Stimulated activated CD4-positive, alpha-beta T cell treated with anti-CD3 and anti-CD28 coated beads, Interleukin-4, amount 100 ng/mL, for 24 hours (primary cell): ENCODE results near the gene PXMP4.
"Not testable (repeated sequence)": the region's sequence is repeated elsewhere in the genome, so short reads cannot be mapped to it uniquely, and the experiment has no call there.

Source experiments
- DNase-seq: peaks from one replicate; pipeline ENCODE4 v3.0.0-alpha.2; 2020

PXMP4 gene

GRCh38 chr20:33701629-33702450 is 18.3 kb downstream of the PXMP4 start:
- DNase-seq = no peak

DNA sequence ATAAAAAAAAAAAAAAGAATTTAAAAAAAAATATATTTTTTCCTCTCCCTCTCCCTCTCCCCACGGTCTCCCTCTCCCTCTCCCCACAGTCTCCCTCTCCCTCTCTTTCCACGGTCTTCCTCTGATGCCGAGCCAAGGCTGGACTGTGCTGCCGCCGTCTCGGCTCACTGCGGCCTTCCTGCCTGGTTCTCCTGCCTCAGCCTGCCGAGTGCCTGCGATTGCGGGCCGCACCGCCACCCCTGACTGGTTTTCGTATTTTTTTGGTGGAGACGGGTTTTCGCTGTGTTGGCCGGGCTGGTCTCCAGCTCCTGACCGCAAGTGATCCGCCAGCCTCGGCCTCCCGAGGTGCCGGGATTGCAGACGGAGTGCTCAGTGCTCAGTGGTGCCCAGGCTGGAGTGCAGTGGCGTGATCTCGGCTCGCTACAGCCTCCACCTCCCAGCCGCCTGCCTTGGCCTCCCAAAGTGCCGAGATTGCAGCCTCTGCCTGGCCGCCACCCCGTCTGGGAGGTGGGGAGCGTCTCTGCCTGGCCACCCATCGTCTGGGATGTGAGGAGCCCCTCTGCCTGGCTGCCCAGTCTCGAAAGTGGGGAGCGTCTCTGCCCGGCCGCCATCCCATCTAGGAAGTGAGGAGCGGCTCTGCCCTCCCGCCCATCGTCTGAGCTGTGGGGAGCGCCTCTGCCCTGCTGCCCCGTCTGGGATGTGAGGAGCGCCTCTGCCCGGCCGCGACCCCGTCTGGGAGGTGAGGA is 19.2 kb downstream of the PXMP4 start:
- not testable (repeated sequence) for DNase-seq

GRCh38 chr20:33698966-33699365 is 21.1 kb downstream of the PXMP4 start:
- not testable (repeated sequence) for DNase-seq

DNA sequence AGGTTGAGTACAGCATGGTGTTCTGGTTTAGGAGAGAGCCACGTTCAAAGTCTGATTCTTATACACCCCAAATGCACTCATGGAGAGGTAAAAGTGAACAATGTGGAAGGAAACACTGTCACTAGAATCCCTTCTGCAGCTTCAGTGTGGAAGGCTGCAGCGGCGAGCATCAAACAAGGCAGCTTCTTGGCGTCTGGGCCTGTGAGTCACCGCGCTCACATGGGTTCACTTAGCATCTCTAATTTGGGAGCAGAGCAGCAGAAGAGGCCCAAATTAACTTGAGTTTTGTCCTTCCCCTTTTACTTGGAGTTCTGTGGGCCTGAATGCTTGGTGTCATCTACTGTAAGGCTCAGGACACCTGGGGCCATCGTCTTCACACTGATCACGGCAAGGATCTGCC is 23.0 kb downstream of the PXMP4 start:
- no peak for DNase-seq

GRCh38 chr20:33696448-33696847 is 23.7 kb downstream of the PXMP4 start:
- DNase-seq = no peak

DNA sequence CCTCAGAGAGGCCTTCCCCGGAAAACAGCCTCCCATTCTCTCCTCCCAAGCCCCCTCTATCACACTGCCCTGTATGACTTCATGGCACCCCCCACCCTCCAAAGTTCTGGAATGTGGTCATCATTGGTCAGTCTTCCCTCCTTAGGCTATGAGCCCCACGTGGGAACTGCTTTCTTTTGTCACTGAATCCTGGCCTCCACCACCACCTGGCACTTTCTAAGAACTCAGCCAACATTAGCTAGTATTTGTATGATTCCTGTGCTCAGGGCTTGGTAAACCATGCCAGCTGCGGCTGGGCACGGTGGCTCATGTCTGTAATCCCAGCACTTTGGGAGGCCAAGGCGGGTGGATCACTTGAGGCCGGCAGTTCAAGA is 25.5 kb downstream of the PXMP4 start:
- no peak for DNase-seq

DNA sequence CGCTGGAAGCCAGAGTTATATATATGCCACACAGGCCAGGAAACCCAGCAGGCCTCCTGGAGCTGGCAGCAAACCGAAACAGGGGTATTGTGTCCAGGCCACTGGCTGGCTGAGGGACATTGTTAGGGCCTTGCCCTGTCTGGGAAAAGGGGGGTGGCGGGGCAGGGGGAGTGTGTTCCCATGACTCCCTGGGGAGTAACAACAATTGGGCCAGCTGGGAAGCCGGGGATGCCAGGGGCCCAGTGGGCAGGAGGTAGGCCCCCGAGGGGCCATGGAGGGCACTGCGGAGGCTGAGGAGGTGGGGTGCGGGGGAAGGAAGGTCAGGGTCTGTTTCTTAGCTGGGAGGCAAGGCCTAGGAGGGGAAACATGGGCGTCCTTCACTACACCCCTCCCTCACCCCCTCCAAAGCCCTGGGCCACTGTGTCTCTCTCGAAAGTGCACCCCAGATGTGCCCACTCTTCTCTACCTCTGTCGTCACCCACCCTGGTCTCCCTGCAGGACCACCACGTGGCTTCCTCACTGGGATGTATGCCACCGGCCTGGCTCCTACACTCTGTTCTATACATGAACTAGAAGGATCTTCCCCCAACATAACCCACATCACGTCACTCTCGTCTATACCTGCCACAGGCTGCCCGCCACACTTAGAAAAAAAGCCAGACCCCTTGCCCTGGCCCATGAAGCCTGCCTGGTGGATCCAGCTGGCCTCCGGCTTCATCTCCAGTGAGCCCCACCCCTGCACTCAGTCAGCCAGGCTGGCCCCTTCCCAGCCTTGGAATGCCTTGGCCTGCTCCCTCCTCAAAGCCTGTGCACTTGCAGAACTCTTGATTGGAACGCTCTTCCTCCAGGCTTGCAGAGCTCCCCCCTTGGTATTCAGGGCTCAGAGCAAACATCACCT is 26.1 kb downstream of the PXMP4 start:
- no peak for DNase-seq

- DNase-seq = no peak
These were observed 26.8 kb downstream of the PXMP4 start for GRCh38 chr20:33693289-33693688.

DNA sequence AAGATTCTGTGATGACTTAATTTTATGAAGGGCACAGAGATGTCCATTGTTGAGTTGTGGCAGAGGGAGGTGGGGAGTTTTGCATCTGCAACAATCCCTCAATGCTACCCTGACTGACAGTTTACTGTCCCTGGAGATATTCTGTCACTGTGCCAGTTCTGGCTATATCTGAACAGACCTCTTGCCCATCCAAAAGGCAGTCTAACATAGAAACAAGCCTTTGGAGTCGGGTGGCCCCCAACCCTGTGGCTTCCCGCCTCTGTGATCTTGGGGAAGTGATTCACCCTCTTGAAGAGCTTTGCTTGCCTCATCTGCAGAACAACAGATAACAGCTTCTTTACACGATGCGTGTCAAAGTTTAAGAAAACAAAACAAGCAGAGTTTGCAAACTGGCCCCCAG is 30.1 kb downstream of the PXMP4 start:
- peak; percentile 54 for DNase-seq

DNA sequence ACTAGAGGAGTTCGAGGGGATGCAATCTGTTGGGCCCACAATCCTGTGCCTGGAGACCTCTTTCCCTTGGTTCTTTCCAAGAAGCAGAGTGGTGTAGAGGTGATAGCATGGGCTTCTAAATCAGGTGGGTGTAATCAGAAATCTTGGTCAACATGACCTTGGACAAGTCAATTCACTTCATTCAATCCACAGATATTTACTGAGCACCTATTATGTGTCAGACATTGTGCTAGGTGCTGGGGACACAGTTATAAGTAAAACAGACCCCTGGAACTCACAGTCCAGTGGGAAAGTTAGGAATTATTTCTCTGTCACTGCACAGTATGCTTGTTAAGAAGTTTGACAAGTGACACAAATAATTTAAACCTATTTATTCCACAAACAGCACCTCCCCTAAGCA is 30.6 kb downstream of the PXMP4 start:
- DNase-seq = no peak

GRCh38 chr20:33688938-33689424 is 31.1 kb downstream of the PXMP4 start:
- DNase-seq = no peak

GRCh38 chr20:33687993-33688937 is 31.8 kb downstream of the PXMP4 start:
- no peak for DNase-seq

GRCh38 chr20:33687370-33687915 is 32.7 kb downstream of the PXMP4 start:
- DNase-seq = no peak

GRCh38 chr20:33686984-33687366 is 33.1 kb downstream of the PXMP4 start:
- no peak for DNase-seq

- DNase-seq = peak; percentile 95
These were observed 33.8 kb downstream of the PXMP4 start, which contains the start of gene E2F1 for GRCh38 chr20:33686100-33686983. Gene E2F1, minus strand, starts transcription at chr20:33686385. Its CDS starts 121 bp downstream, at chr20:33686264.

GRCh38 chr20:33685328-33686099 is 34.6 kb downstream of the PXMP4 start:
- DNase-seq = peak; percentile 58

DNA sequence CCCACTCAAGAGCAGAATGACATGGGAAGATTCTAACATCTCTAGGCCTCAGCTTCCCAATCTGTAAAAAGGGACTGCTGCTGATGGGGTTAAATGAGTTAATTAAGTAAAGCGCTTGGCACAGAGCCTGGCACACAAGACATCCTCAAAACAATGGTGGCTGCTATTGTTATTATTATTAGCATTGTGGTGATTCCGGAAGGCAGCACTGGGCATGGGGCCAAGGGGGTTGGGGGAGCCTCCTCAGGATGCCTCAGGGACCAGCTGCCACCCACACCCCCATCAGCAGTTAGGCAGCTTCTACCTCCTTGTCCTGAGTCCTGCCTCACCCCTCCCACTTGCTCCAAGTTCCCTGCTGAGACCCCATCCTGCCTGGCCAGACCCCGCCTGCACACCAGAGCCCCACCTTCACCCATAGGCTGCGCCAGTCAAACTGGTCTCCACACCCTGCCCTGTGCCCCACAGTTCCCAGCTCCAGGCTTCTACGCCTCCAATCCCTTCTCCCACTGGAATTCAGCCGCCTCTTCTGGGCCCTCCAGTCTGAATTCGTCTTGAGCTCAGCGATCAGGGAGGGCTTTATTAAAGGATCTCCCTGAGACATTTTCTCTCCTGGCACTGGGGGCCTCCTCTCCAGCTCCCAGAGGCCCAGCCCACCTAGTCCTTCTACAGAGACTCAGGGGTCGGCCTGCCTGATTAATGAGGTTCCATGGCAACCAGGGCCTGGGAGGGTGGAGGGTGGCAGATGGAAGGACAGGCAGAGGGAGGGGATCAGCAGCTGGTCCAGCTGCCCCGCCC is 35.4 kb downstream of the PXMP4 start:
- no peak for DNase-seq

GRCh38 chr20:33681728-33682353 is 38.3 kb downstream of the PXMP4 start:
- DNase-seq = no peak
